Measurements from ENCODE around the gene SH3D19. TPM values are rescaled to one million over a fixed set of nuclear protein-coding genes. Genes with fewer than 3 reads are reported as not detected.

Gene SH3D19
- total RNA-seq, 1 donor from 2014 or later: 32.4 TPM

DNA sequence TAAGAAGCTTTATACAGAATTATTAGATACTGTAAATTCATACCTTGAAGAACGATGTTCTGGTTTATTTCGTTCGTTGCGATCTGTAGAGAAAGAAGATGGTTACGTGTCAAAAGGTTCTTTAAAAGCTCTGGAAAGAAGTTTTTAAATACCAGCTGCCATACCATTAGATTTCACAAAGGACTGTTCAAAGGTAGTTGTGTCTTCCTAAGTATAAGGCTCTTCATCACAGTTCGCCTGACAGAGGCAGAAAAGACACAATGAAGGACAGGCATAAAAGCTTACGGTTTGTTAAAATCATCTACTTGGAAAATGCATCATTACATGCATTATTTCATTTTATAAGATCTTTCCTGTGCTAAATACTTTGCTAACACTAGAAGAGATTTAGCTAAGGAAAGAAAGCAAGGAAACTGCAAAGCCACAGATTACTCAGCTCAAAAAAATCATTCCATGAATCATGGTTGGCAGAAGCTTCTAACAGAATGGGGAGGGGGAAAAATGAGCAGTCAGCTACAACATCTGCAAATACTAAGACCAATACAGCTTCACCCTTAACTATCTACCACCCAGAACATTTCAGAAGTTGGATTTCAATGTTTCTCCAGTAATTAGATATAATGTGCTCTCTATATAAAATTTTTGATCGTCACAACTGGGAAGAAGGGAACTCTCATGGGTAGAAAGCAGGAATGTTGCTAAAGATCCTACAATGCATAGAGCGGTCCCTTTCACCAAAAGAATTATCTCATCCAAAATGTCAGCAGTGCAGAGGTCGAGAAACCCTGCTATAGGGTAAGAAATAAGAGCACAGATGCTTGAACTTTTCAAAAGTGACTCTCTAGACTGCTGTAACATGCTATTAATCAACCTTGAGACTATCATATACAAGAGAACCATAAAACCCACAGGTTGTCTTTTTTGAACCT, 99.1 kb downstream of the SH3D19 start:
- Mint-ChIP-seq H3K9me3 (ENCODE audit: unreplicated experiment) (no peaks in the 10 kb centered on the region), H3K36me3 (ENCODE audit: unreplicated experiment) (peaks cover 3% of the 10 kb centered on the region), H3K4me3 (ENCODE audit: unreplicated experiment) (peak overlapping the region; percentile 53), H3K4me1 (ENCODE audit: unreplicated experiment) (peaks cover 45% of the 10 kb centered on the region), H3K27me3 (ENCODE audit: unreplicated experiment) (no peaks in the 10 kb centered on the region), H3K27ac (ENCODE audit: unreplicated experiment) (peak overlapping the region; percentile 90)
- TF ChIP-seq CTCF (IDR thresholded peaks at IDR 0.05): no peak
- no peak for DNase-seq (ENCODE audit: extremely low spot score, unreplicated experiment)

- no peak overlapping the region for H3K4me3 Mint-ChIP-seq (ENCODE audit: unreplicated experiment)
- no peak overlapping the region for H3K27ac Mint-ChIP-seq (ENCODE audit: unreplicated experiment)
- no peaks in the 10 kb centered on the region for H3K9me3 Mint-ChIP-seq (ENCODE audit: unreplicated experiment)
- DNase-seq (ENCODE audit: extremely low spot score, unreplicated experiment): no peak
- peaks cover 42% of the 10 kb centered on the region for H3K4me1 Mint-ChIP-seq (ENCODE audit: unreplicated experiment)
- no peaks in the 10 kb centered on the region for H3K27me3 Mint-ChIP-seq (ENCODE audit: unreplicated experiment)
- TF ChIP-seq CTCF (IDR thresholded peaks at IDR 0.05): no peak
- H3K36me3 Mint-ChIP-seq (ENCODE audit: unreplicated experiment): peaks cover 13% of the 10 kb centered on the region
These were observed 101.9 kb downstream of the SH3D19 start for GRCh38 chr4:151223465-151223864.

GRCh38 chr4:151219948-151220347, 105.5 kb downstream of the SH3D19 start:
- no peaks in the 10 kb centered on the region for H3K27me3 Mint-ChIP-seq (ENCODE audit: unreplicated experiment)
- peaks cover 14% of the 10 kb centered on the region for H3K36me3 Mint-ChIP-seq (ENCODE audit: unreplicated experiment)
- H3K27ac Mint-ChIP-seq (ENCODE audit: unreplicated experiment): no peak overlapping the region
- H3K4me1 Mint-ChIP-seq (ENCODE audit: unreplicated experiment): peaks cover 21% of the 10 kb centered on the region
- no peak overlapping the region for H3K4me3 Mint-ChIP-seq (ENCODE audit: unreplicated experiment)
- H3K9me3 Mint-ChIP-seq (ENCODE audit: unreplicated experiment): no peaks in the 10 kb centered on the region
- no peak for DNase-seq (ENCODE audit: extremely low spot score, unreplicated experiment)
- TF ChIP-seq CTCF (IDR thresholded peaks at IDR 0.05): no peak

DNA sequence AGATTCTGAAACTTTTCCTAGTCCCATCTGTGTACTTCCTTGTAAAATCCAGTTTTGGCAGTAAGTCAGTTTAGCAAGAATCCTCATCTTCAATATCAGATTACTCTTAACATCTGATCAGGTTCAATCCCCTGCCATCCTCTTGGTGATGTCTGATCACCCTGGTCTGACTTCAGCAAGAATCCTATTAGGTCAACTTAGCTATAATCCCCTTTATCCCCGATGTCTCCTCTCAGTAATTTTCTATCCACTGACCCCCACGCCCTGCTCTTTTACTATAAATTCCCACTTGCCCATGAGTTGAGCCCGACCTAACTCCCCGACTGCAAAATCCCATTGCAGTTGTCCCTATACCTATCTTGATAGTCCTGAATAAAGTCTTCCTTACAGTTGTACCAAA, 106.3 kb downstream of the SH3D19 start:
- no peak overlapping the region for H3K27ac Mint-ChIP-seq (ENCODE audit: unreplicated experiment)
- peaks cover 11% of the 10 kb centered on the region for H3K36me3 Mint-ChIP-seq (ENCODE audit: unreplicated experiment)
- H3K27me3 Mint-ChIP-seq (ENCODE audit: unreplicated experiment): no peaks in the 10 kb centered on the region
- peaks cover 21% of the 10 kb centered on the region for H3K4me1 Mint-ChIP-seq (ENCODE audit: unreplicated experiment)
- H3K4me3 Mint-ChIP-seq (ENCODE audit: unreplicated experiment): no peak overlapping the region
- H3K9me3 Mint-ChIP-seq (ENCODE audit: unreplicated experiment): no peaks in the 10 kb centered on the region
- no peak for TF ChIP-seq CTCF (IDR thresholded peaks at IDR 0.05)
- DNase-seq (ENCODE audit: extremely low spot score, unreplicated experiment): no peak

DNA sequence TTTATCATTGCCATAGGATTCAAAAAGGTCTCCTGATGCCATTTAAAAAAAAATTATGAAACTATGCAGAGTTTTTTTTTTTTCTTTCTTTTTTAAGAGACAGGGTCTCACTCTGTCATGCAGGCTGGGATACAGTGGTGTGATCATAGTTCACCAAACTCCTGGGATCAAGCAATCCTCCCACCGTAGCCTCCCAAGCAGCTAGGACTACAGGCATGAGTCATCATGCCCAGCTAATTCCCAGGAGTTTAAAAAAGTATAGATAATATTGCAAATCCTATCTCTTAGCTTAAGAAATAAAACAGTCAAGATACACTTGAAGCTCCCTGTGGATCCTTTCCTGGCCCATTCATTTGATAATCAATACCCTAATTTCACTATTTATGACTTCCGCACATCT, 107.1 kb downstream of the SH3D19 start:
- Mint-ChIP-seq H3K36me3 (ENCODE audit: unreplicated experiment) (peaks cover 11% of the 10 kb centered on the region), H3K27me3 (ENCODE audit: unreplicated experiment) (no peaks in the 10 kb centered on the region), H3K4me3 (ENCODE audit: unreplicated experiment) (no peak overlapping the region), H3K27ac (ENCODE audit: unreplicated experiment) (no peak overlapping the region), H3K9me3 (ENCODE audit: unreplicated experiment) (no peaks in the 10 kb centered on the region), H3K4me1 (ENCODE audit: unreplicated experiment) (peaks cover 21% of the 10 kb centered on the region)
- no peak for DNase-seq (ENCODE audit: extremely low spot score, unreplicated experiment)
- TF ChIP-seq CTCF (IDR thresholded peaks at IDR 0.05): no peak
